ENCODE results near the gene PCDHGC3. TPM values are rescaled to one million over a fixed set of nuclear protein-coding genes. Genes with fewer than 3 reads are reported as not detected.

The PCDHGC3 gene
- total and polyA plus RNA-seq, 2 of the 13 experiments (the other 11 are each of a cell fraction or from before 2014, with no cell fraction given), result 0.20 to 0.30 TPM

GRCh38 chr5:141517880-141518617, 42.3 kb downstream of the PCDHGC3 start:
- POLR2A ChIA-PET, result no interaction called here
- Histone ChIP-seq H3K9ac (ENCODE audit: insufficient read depth, low read depth, low read length) (no peak overlapping the region), H3K27ac (ENCODE audit: extremely low read length, insufficient read depth, low read length) (no peak overlapping the region), H3K4me2 (ENCODE audit: low read depth, low read length) (no peak overlapping the region), H3K9me3 (ENCODE audit: low read length) (no peaks in the 10 kb centered on the region), H3K79me2 (ENCODE audit: insufficient read depth, low read length) (no peaks in the 10 kb centered on the region), H2AFZ (ENCODE audit: low read length) (no peak overlapping the region), H4K20me1 (ENCODE audit: insufficient read depth, low read length) (no peaks in the 10 kb centered on the region), H3K36me3 (replicated peaks in 1 of 2; ENCODE audit: control insufficient read depth in 1 of 2, insufficient read depth in 2 of 2, low read length in 2 of 2) (peaks cover 18 to 77% of the 10 kb centered on the region in 2 experiments), H3K4me1 (ENCODE audit: insufficient read depth, low read length) (peaks cover 11% of the 10 kb centered on the region; the same call in 1 of the 2 replicates), H3K4me3 (replicated peaks in 1 of 3; ENCODE audit: insufficient read depth in 1 of 3, low read depth in 2 of 3, low read length in 3 of 3) (no peak overlapping the region), H3K27me3 (ENCODE audit: control insufficient read depth in 1 of 2, insufficient read depth in 2 of 2, low read length in 2 of 2) (no peaks in the 10 kb centered on the region)
- DNase-seq (ENCODE audit: low spot score) (no peak), FAIRE-seq (no peak), ATAC-seq (no peak)
- intact Hi-C loops (cut with micrococcal nuclease; ENCODE audit: unreplicated experiment) (no loop called here), in situ Hi-C loops (cut with HindIII; ENCODE audit: extremely low pct_ligation_motif_present, low pct_unique_long_range_greater_than_20kb) (no loop called here)
- BruUV-seq (replicated peaks), result no TSS peak
- 96% methylated on average over 11 of the region's 11 CpGs for WGBS (ENCODE audit: low lambda C conversion rate)
- CTCF ChIA-PET (ENCODE audit: low intra/inter-chr PET ratio, low total read pairs), result no interaction called here
- no peak for TF ChIP-seq ZNF569 (CRISPR knock-in tag; IDR thresholded peaks at IDR 0.05; ENCODE audit: borderline replicate concordance)
- no peak for TF ChIP-seq ZBTB4 (CRISPR knock-in tag; IDR thresholded peaks at IDR 0.05; ENCODE audit: borderline replicate concordance)
- TF ChIP-seq JUND (CRISPR knock-in tag; IDR thresholded peaks at IDR 0.05), result no peak
- TF ChIP-seq ZNF674 (CRISPR knock-in tag; IDR thresholded peaks at IDR 0.05; ENCODE audit: low read depth), result no peak
- TF ChIP-seq NCOA2 (CRISPR knock-in tag; IDR thresholded peaks at IDR 0.05), result no peak
- TF ChIP-seq ZNF776 (CRISPR knock-in tag; IDR thresholded peaks at IDR 0.05), result no peak
- no peak for TF ChIP-seq POLR2AphosphoS5 (IDR thresholded peaks at IDR 0.05; ENCODE audit: low read depth, low read length)
- no peak for TF ChIP-seq PITX1 (CRISPR knock-in tag; IDR thresholded peaks at IDR 0.05)
